Ectodermal cell (in vitro differentiated cells): ENCODE data around the gene ODR4.

ENCODE experiments used
- H3K27ac ChIP-seq: 2 replicates; pipeline ENCODE4 v1.7.0; 2013; ENCODE audit warnings: mild to moderate bottlenecking, low read depth, low read length; ENCODE audit not compliant: insufficient read depth, poor library complexity, severe bottlenecking
- H3K27me3 ChIP-seq: 2 replicates; pipeline ENCODE4 v1.7.0; 2013; ENCODE audit warnings: mild to moderate bottlenecking, low read length; ENCODE audit not compliant: insufficient read depth, control insufficient read depth, poor library complexity, severe bottlenecking
- H3K36me3 ChIP-seq: one replicate; pipeline ENCODE4 v1.7.0; 2013; ENCODE audit warnings: low read length; ENCODE audit not compliant: control insufficient read depth, insufficient read depth
- H3K4me1 ChIP-seq: one replicate; pipeline ENCODE4 v1.7.0; 2013; ENCODE audit warnings: low read length; ENCODE audit not compliant: control insufficient read depth, insufficient read depth
- H3K4me3 ChIP-seq: 2 replicates; pipeline ENCODE4 v1.7.0; 2013; ENCODE audit warnings: low read depth, low read length, control low read depth; ENCODE audit not compliant: insufficient read depth
- H3K9me3 ChIP-seq: 2 replicates; pipeline ENCODE4 v1.7.0; 2013; ENCODE audit warnings: mild to moderate bottlenecking, low read length, moderate library complexity; ENCODE audit not compliant: control insufficient read depth
- WGBS, 2 experiments: methylation state at CpG; one replicate each; pipeline ENCODE4 v1.1.7; 2013; ENCODE audit warnings: missing lambda C conversion rate in 2 of 2; 5-methylcytosine and 5-hydroxymethylcytosine counted together

Gene ODR4

GRCh38 chr1:186420311-186420710, 44.7 kb downstream of the ODR4 start:
- no peaks in the 10 kb centered on the region for H3K9me3 ChIP-seq
- peaks cover 3% of the 10 kb centered on the region for H3K36me3 ChIP-seq
- H3K4me3 ChIP-seq, result no peak overlapping the region
- no peak overlapping the region for H3K27ac ChIP-seq
- H3K27me3 ChIP-seq, result no peaks in the 10 kb centered on the region
- H3K4me1 ChIP-seq, result no peaks in the 10 kb centered on the region

GRCh38 chr1:186420923-186421322, 45.3 kb downstream of the ODR4 start:
- no peak overlapping the region for H3K27ac ChIP-seq
- no peak overlapping the region for H3K4me3 ChIP-seq
- peaks cover 3% of the 10 kb centered on the region for H3K36me3 ChIP-seq
- no peaks in the 10 kb centered on the region for H3K4me1 ChIP-seq
- no peaks in the 10 kb centered on the region for H3K27me3 ChIP-seq
- H3K9me3 ChIP-seq, result no peaks in the 10 kb centered on the region
- 95 to 100% methylated on average over 1 of the region's 1 CpG for WGBS, 2 experiments

GRCh38 chr1:186421446-186421845, 45.8 kb downstream of the ODR4 start:
- H3K27me3 ChIP-seq, result no peaks in the 10 kb centered on the region
- WGBS, 2 experiments, result 83 to 94% methylated on average over 6 of the region's 6 CpGs
- H3K4me1 ChIP-seq, result no peaks in the 10 kb centered on the region
- no peak overlapping the region for H3K27ac ChIP-seq
- H3K9me3 ChIP-seq, result no peaks in the 10 kb centered on the region
- no peak overlapping the region for H3K4me3 ChIP-seq
- H3K36me3 ChIP-seq, result peaks cover 3% of the 10 kb centered on the region

GRCh38 chr1:186424539-186424938, 48.9 kb downstream of the ODR4 start:
- Histone ChIP-seq H3K4me1 (no peaks in the 10 kb centered on the region), H3K27me3 (no peaks in the 10 kb centered on the region), H3K27ac (no peak overlapping the region), H3K9me3 (no peaks in the 10 kb centered on the region), H3K36me3 (no peaks in the 10 kb centered on the region), H3K4me3 (no peak overlapping the region)
- 90 to 96% methylated on average over 2 of the region's 2 CpGs for WGBS, 2 experiments

- Histone ChIP-seq H3K4me1 (no peaks in the 10 kb centered on the region), H3K4me3 (no peak overlapping the region), H3K27me3 (no peaks in the 10 kb centered on the region), H3K27ac (no peak overlapping the region), H3K9me3 (no peaks in the 10 kb centered on the region), H3K36me3 (no peaks in the 10 kb centered on the region)
- 85 to 93% methylated on average over 3 of the region's 3 CpGs for WGBS, 2 experiments
Observed at GRCh38 chr1:186426118-186426517, 50.5 kb downstream of the ODR4 start.

- no peaks in the 10 kb centered on the region for H3K4me1 ChIP-seq
- H3K27me3 ChIP-seq, result no peaks in the 10 kb centered on the region
- no peaks in the 10 kb centered on the region for H3K36me3 ChIP-seq
- H3K4me3 ChIP-seq, result no peak overlapping the region
- no peaks in the 10 kb centered on the region for H3K9me3 ChIP-seq
- 89 to 98% methylated on average over 2 to 3 of the region's 3 CpGs for WGBS, 2 experiments
- no peak overlapping the region for H3K27ac ChIP-seq
Observed at GRCh38 chr1:186429017-186429416, 53.4 kb downstream of the ODR4 start.

- no peaks in the 10 kb centered on the region for H3K27me3 ChIP-seq
- no peaks in the 10 kb centered on the region for H3K36me3 ChIP-seq
- H3K27ac ChIP-seq, result no peak overlapping the region
- no CpG with 5 or more reads among the region's 1 CpG for WGBS, 2 experiments
- H3K4me1 ChIP-seq, result no peaks in the 10 kb centered on the region
- H3K4me3 ChIP-seq, result no peak overlapping the region
- no peaks in the 10 kb centered on the region for H3K9me3 ChIP-seq
Observed at GRCh38 chr1:186435336-186435735, 59.7 kb downstream of the ODR4 start.

- WGBS, 2 experiments, result 87 to 93% methylated on average over 5 of the region's 5 CpGs
- Histone ChIP-seq H3K4me1 (no peaks in the 10 kb centered on the region), H3K4me3 (no peak overlapping the region), H3K27me3 (no peaks in the 10 kb centered on the region), H3K27ac (no peak overlapping the region), H3K36me3 (no peaks in the 10 kb centered on the region), H3K9me3 (no peaks in the 10 kb centered on the region)
Observed at GRCh38 chr1:186438567-186438966, 62.9 kb downstream of the ODR4 start.

GRCh38 chr1:186440584-186440983, 64.9 kb downstream of the ODR4 start:
- Histone ChIP-seq H3K36me3 (no peaks in the 10 kb centered on the region), H3K9me3 (no peaks in the 10 kb centered on the region), H3K4me1 (no peaks in the 10 kb centered on the region), H3K27me3 (no peaks in the 10 kb centered on the region), H3K27ac (no peak overlapping the region), H3K4me3 (no peak overlapping the region)
- WGBS, 2 experiments, result 68 to 69% methylated on average over 2 to 3 of the region's 3 CpGs

GRCh38 chr1:186442651-186443375, 67.2 kb downstream of the ODR4 start:
- Histone ChIP-seq H3K27me3 (no peaks in the 10 kb centered on the region), H3K4me3 (no peak overlapping the region), H3K27ac (no peak overlapping the region), H3K9me3 (no peaks in the 10 kb centered on the region), H3K4me1 (no peaks in the 10 kb centered on the region), H3K36me3 (no peaks in the 10 kb centered on the region)
- WGBS, 2 experiments, result no CpG with 5 or more reads among the region's 1 CpG

GRCh38 chr1:186443638-186444037, 68.0 kb downstream of the ODR4 start:
- H3K9me3 ChIP-seq, result no peaks in the 10 kb centered on the region
- H3K27ac ChIP-seq, result no peak overlapping the region
- H3K27me3 ChIP-seq, result no peaks in the 10 kb centered on the region
- H3K4me1 ChIP-seq, result no peaks in the 10 kb centered on the region
- WGBS, 2 experiments, result 95 to 100% methylated on average over 2 of the region's 2 CpGs
- H3K4me3 ChIP-seq, result no peak overlapping the region
- H3K36me3 ChIP-seq, result no peaks in the 10 kb centered on the region
